Measurements from ENCODE around the gene VEPH1. TPM values are rescaled to one million over a fixed set of nuclear protein-coding genes. Genes with fewer than 3 reads are reported as not detected.

Gene VEPH1
- total RNA-seq, 1 donor from 2014 or later: 0.58 TPM

- ATAC-seq (no peak), DNase-seq (ENCODE audit: low spot score) (no peak)
These were observed 22.8 kb upstream of the VEPH1 start for GRCh38 chr3:157526036-157526435.

DNA sequence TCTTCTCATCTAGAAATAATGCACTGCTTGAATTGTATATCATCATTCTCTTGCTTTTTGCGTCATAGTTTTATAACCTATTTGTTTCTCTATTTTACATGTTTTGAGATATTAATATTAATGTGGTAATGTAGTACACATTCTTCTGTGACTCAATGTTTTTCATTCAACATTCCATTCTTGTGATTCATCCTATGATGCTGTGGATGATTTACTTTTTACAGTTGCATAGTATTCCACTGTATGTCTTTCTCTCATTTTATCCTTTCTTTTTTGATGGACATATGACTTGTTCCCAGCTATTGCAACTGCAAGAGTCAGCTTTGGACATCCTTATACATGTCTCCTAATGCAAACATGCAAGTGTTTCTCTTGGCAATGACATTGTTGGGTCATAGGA, 20.6 kb upstream of the VEPH1 start:
- ATAC-seq (no peak), DNase-seq (ENCODE audit: low spot score) (no peak)

GRCh38 chr3:157522648-157523047, 19.4 kb upstream of the VEPH1 start:
- DNase-seq (ENCODE audit: low spot score) (no peak), ATAC-seq (no peak)

- ATAC-seq: no peak
These were observed 17.4 kb upstream of the VEPH1 start for GRCh38 chr3:157520485-157521150.

DNA sequence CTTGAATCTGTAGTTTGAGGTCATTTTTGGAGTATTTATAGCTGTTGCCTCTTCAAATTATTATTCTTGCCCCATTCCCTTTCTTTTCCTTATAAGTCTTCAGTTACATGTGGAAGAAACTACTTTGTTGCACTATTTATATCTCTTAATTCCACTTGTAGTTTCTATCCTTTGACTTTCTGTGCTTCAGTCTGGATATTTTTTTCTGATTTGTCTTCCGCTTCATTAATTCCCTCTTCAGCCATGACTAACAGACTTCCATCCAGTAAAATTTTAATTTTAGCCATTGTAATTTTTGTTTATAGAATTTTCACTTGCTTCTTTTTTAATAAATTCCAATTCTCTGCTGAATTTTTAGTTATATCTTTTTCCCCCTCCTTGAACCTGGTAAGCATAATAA, 15.7 kb upstream of the VEPH1 start:
- ATAC-seq (no peak), DNase-seq (ENCODE audit: low spot score) (no peak)

More at GRCh38 chr3:157520485-157521150, 17.4 kb upstream of the VEPH1 start:
- DNase-seq (ENCODE audit: low spot score): no peak

GRCh38 chr3:157516928-157517327, 13.7 kb upstream of the VEPH1 start:
- no peak for ATAC-seq
- no peak for DNase-seq (ENCODE audit: low spot score)

DNA sequence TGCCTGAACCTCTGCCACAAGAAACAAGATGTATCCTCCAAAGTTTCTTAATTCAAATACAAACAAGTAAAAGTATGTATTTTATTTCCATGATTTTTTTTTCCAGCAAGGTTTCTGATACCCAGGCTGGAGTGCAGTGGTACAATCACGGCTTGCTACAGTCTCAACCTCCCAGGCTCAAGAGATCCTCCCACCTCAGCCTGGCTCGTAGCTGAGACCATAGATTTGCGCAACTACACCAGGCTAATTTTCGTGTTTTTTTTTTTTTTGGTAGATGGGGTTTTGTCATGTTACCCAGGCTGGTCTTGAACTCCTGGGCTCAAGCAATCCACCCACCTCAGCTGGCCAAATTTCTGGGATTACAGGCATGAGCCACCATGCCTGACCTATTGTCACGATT, 12.2 kb upstream of the VEPH1 start:
- ATAC-seq (no peak), DNase-seq (ENCODE audit: low spot score) (no peak)

DNA sequence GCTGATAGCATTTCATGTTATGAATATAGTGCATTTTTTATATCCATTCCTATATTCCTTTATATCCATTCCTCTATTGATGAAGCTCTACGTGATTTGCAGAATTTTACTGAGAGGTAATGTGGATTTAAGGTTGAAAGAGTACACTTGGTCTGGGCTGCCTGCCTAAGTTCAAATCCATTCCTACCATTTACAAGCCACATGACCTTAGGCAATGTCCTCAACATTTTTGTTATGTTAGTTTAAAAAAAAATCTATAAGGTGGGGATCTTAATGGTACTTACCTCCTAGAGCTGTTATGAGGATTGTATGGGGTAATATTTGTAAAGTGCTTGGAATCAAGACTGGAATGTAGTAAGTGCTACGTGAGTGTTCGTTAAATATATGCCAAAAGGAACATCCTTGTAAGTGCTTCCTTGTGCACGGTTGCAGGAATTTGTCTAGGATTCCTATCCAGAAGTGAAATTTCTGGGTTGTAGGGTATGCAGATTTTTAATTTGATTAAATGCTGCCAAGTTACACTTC, 11.2 kb upstream of the VEPH1 start:
- DNase-seq (ENCODE audit: low spot score) (no peak), ATAC-seq (no peak)

DNA sequence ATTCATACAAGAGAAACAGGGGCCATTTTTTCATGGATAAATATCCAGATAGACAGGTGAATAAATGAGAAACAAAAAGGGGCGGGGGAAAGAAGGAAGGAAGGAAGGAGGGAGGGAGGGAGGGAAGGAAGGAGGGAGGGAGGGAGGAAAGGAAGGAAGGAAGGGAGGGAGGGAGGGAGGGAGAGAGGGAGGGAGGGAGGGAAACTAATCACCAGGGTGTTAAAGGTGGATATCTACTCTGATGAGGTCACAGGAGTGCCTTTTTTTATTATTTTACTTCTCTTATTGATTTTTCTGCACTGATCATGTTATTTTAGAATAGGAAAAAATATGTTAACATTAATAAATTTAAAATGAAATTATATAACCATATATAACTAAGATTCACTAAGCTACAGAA, 10.4 kb upstream of the VEPH1 start:
- ATAC-seq (no peak), DNase-seq (ENCODE audit: low spot score) (no peak)

- DNase-seq (ENCODE audit: low spot score) (no peak), ATAC-seq (no peak)
These were observed 9.3 kb upstream of the VEPH1 start for GRCh38 chr3:157512534-157512933.

DNA sequence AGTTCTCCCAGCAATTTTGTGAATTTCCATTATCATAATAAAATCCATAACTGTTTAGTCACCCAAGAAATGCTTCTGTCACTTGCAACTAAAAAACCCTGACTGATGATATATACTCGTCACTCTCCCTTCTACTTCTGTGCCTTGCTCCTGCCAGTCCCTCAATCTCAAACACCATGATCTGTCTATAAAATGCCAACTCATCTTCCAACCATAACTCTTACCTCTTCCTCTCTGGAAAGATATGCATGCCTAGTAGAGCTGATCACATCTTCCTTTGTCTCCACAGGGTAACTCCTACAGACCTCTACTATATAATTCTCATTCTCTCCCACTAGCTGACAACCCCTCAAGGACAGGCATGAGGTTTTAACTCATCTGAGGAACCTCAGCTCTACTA, 5.2 kb upstream of the VEPH1 start:
- ATAC-seq (no peak), DNase-seq (ENCODE audit: low spot score) (no peak)

DNA sequence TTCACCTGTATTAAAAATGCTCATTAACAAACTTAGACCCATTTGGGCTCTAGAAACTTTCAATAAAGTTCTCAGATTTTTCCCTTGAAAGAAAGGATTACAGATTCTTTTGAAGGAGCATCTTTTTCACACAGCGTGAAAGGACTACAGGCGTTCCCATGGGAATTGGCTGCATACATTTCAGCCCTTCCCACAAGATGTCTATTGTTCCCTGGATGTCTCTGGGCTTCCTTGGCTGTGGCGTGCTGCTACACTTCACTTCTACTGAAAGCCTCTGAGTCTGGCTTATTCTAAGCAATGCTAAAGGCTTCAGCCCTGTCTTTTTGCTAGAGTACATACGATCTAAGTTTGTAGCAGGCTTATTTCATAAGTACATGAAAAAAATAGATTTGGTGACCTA, 1.4 kb downstream of the VEPH1 start:
- DNase-seq (ENCODE audit: low spot score) (no peak), ATAC-seq (no peak)

GRCh38 chr3:157500232-157500631, 3.0 kb downstream of the VEPH1 start:
- DNase-seq (ENCODE audit: low spot score): no peak

DNA sequence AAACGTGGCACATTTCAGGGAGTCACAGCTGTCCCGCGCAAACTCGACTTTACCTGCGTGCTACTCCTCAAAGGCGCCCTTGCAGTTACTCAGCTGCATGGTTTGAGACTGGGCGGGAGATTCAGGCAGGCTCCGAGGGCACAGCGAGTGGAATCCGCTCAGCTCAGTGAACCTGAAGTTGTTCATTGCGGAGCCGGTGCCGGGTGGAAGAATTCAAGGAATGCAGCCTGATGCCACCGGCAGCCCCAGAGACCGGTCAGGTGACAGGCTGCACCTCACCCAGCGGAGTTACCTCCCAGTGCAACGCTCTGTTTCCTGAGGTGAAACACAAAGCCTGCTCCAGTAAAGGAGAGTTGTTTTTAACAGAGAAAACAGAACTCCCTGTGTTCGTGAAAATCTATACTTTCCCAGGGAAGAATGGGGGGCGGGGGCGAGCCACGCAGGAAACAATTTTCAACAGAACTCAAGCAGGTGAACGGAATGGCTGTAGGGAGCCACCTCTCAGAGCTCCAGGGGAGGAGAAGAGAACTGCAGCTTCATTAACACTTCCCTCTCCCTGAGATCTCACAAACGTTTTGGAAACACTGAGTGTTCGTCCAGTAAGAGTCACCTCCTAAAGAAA, 3.8 kb downstream of the VEPH1 start:
- peak; percentile 51 for DNase-seq (ENCODE audit: low spot score)
- ATAC-seq: peak; percentile 93

More at GRCh38 chr3:157500232-157500631, 3.0 kb downstream of the VEPH1 start:
- no peak for ATAC-seq

- ATAC-seq (no peak), DNase-seq (ENCODE audit: low spot score) (no peak)
These were observed 4.8 kb downstream of the VEPH1 start for GRCh38 chr3:157498371-157498770.

DNA sequence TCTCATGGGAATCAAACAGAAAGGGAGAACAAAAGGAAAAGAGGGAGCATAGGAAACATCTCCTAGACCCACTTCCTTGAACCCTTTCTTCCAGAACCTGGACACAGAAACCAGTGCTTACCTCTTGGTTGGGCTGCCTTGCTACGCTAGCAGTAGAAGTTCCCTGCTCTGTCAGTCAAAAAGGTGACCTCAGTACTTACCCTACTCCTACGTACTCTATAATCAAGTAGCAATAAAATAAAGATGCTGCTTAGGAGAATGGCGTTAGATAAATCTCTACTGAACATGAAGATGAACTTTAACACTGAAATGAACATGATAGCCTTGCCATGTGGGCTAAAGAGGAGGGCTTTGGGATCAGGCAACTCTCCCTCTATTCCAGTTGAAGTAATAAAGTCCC, 7.4 kb downstream of the VEPH1 start:
- ATAC-seq: no peak
- no peak for DNase-seq (ENCODE audit: low spot score)

- no peak for DNase-seq (ENCODE audit: low spot score)
- ATAC-seq: no peak
These were observed 8.5 kb downstream of the VEPH1 start for GRCh38 chr3:157494581-157495281.

- ATAC-seq (peak; percentile 56), DNase-seq (ENCODE audit: low spot score) (no peak)
These were observed 9.3 kb downstream of the VEPH1 start for GRCh38 chr3:157493627-157494550.

DNA sequence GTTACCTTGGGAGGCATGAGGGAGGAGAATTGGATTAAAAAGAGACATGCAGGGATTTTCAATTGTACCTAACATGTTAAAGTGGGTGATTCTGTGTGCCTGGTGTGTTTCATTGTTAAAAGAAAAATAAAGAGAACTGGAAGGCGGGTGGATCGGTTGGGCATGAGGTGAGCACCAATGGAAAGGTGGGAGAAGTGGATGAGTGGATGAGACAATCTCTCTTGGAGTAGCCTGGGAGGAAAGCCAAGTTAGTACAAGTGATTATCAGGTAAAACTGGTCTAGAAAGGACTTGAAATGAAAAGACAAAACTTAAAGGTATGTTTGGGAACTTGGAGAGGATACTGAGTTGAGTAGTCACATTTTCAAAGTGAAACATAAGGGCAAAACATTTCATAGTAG, 12.1 kb downstream of the VEPH1 start:
- DNase-seq (ENCODE audit: low spot score): no peak
- no peak for ATAC-seq

DNA sequence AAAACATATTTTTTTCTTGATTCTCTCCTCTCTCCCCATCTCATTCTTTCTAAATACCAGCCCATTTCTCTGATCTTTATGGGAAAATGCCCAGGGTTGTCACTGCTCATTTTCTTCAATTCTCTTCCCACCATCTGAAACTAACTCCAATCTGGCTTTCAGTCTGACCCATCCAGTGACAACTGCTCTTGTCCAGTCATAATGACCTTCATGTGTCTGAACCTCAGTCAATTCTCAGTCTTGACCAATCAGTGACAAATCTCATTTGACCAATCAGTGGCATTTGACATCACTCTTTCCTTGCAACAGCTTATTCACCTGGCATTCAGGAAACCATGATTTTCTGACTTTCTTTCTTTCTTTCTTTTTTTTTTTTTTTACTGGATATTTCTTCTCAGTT, 15.1 kb downstream of the VEPH1 start:
- no peak for ATAC-seq
- DNase-seq (ENCODE audit: low spot score): no peak

DNA sequence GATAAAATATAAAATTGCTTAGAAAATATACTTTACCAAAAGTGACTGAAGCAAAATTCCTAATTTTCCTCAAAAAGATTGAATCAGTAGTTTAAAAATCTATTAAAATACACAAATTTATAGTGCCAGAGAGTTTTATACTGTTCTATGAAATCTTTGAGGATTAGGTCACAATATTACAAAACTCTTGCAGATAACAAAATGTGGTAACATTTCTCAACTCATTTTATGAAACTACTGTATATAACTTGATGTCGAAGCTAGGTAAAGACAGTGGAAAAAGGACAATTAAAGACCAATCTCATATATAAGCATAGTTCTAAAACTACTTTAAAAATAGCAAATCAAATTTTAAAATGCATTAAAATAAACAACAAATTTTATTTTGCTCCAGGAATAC, 15.9 kb downstream of the VEPH1 start:
- ATAC-seq: no peak
- no peak for DNase-seq (ENCODE audit: low spot score)
